ENCODE data around the gene STK4. TPM values are rescaled to one million over a fixed set of nuclear protein-coding genes. Genes with fewer than 3 reads are reported as not detected.

Gene STK4
- total RNA-seq, 1 donor from 2014 or later = 17.7 TPM

GRCh38 chr20:45087097-45087790 lies 120.9 kb downstream of the STK4 start:
- H3K9ac ChIP-seq (ENCODE audit: low read depth in 1 of 3, low read length in 3 of 3) = no peak overlapping the region
- no peaks in the 10 kb centered on the region for H3K36me3 ChIP-seq (ENCODE audit: control insufficient read depth in 3 of 3, insufficient read depth in 3 of 3, low read length in 3 of 3)
- no peak overlapping the region for H3K4me3 ChIP-seq (ENCODE audit: low read length in 3 of 3)
- peaks cover 0 to 2% (median 0%) of the 10 kb centered on the region in 3 donors for H3K9me3 ChIP-seq (ENCODE audit: control insufficient read depth in 3 of 3, low read length in 3 of 3)
- peaks cover 0 to 2% (median 0%) of the 10 kb centered on the region in 3 donors for H3K4me1 ChIP-seq (ENCODE audit: control insufficient read depth in 3 of 3, insufficient read depth in 3 of 3, low read length in 3 of 3)
- H3K27ac ChIP-seq (ENCODE audit: low read depth, low read length) = no peak overlapping the region
- no peaks in the 10 kb centered on the region for H3K27me3 ChIP-seq (ENCODE audit: control insufficient read depth in 3 of 3, insufficient read depth in 3 of 3, low read length in 3 of 3)

GRCh38 chr20:45087814-45088213 lies 121.5 kb downstream of the STK4 start:
- no peak overlapping the region for H3K4me3 ChIP-seq (ENCODE audit: low read length in 3 of 3)
- no peak overlapping the region for H3K27ac ChIP-seq (ENCODE audit: low read depth, low read length)
- H3K36me3 ChIP-seq (ENCODE audit: control insufficient read depth in 3 of 3, insufficient read depth in 3 of 3, low read length in 3 of 3) = no peaks in the 10 kb centered on the region
- H3K27me3 ChIP-seq (ENCODE audit: control insufficient read depth in 3 of 3, insufficient read depth in 3 of 3, low read length in 3 of 3) = no peaks in the 10 kb centered on the region
- peaks cover 0 to 2% (median 0%) of the 10 kb centered on the region in 3 donors for H3K4me1 ChIP-seq (ENCODE audit: control insufficient read depth in 3 of 3, insufficient read depth in 3 of 3, low read length in 3 of 3)
- peaks cover 0 to 2% (median 0%) of the 10 kb centered on the region in 3 donors for H3K9me3 ChIP-seq (ENCODE audit: control insufficient read depth in 3 of 3, low read length in 3 of 3)
- H3K9ac ChIP-seq (ENCODE audit: low read depth in 1 of 3, low read length in 3 of 3) = no peak overlapping the region

- H3K9ac ChIP-seq (ENCODE audit: low read depth in 1 of 3, low read length in 3 of 3) = no peak overlapping the region
- no peak overlapping the region for H3K4me3 ChIP-seq (ENCODE audit: low read length in 3 of 3)
- H3K36me3 ChIP-seq (ENCODE audit: control insufficient read depth in 3 of 3, insufficient read depth in 3 of 3, low read length in 3 of 3) = no peaks in the 10 kb centered on the region
- no peaks in the 10 kb centered on the region for H3K9me3 ChIP-seq (ENCODE audit: control insufficient read depth in 3 of 3, low read length in 3 of 3)
- no peaks in the 10 kb centered on the region for H3K27me3 ChIP-seq (ENCODE audit: control insufficient read depth in 3 of 3, insufficient read depth in 3 of 3, low read length in 3 of 3)
- no peak overlapping the region for H3K27ac ChIP-seq (ENCODE audit: low read depth, low read length)
- peaks cover 0 to 2% (median 0%) of the 10 kb centered on the region in 3 donors for H3K4me1 ChIP-seq (ENCODE audit: control insufficient read depth in 3 of 3, insufficient read depth in 3 of 3, low read length in 3 of 3)
Observed at GRCh38 chr20:45088247-45088646, 121.9 kb downstream of the STK4 start.

GRCh38 chr20:45090481-45090880 lies 124.2 kb downstream of the STK4 start:
- H3K9ac ChIP-seq (ENCODE audit: low read depth in 1 of 3, low read length in 3 of 3) = no peak overlapping the region
- H3K4me1 ChIP-seq (ENCODE audit: control insufficient read depth in 3 of 3, insufficient read depth in 3 of 3, low read length in 3 of 3) = peaks cover 0 to 2% (median 0%) of the 10 kb centered on the region in 3 donors
- H3K4me3 ChIP-seq (ENCODE audit: low read length in 3 of 3) = no peak overlapping the region
- H3K27ac ChIP-seq (ENCODE audit: low read depth, low read length) = no peak overlapping the region
- no peaks in the 10 kb centered on the region for H3K36me3 ChIP-seq (ENCODE audit: control insufficient read depth in 3 of 3, insufficient read depth in 3 of 3, low read length in 3 of 3)
- no peaks in the 10 kb centered on the region for H3K9me3 ChIP-seq (ENCODE audit: control insufficient read depth in 3 of 3, low read length in 3 of 3)
- peaks cover 0 to 4% (median 0%) of the 10 kb centered on the region in 3 donors for H3K27me3 ChIP-seq (ENCODE audit: control insufficient read depth in 3 of 3, insufficient read depth in 3 of 3, low read length in 3 of 3)

GRCh38 chr20:45091366-45091765 lies 125.1 kb downstream of the STK4 start:
- H3K4me3 ChIP-seq (ENCODE audit: low read length in 3 of 3) = no peak overlapping the region
- no peak overlapping the region for H3K9ac ChIP-seq (ENCODE audit: low read depth in 1 of 3, low read length in 3 of 3)
- no peak overlapping the region for H3K27ac ChIP-seq (ENCODE audit: low read depth, low read length)
- no peaks in the 10 kb centered on the region for H3K36me3 ChIP-seq (ENCODE audit: control insufficient read depth in 3 of 3, insufficient read depth in 3 of 3, low read length in 3 of 3)
- peaks cover 5 to 10% (median 6%) of the 10 kb centered on the region in 3 donors for H3K27me3 ChIP-seq (ENCODE audit: control insufficient read depth in 3 of 3, insufficient read depth in 3 of 3, low read length in 3 of 3)
- no peaks in the 10 kb centered on the region for H3K9me3 ChIP-seq (ENCODE audit: control insufficient read depth in 3 of 3, low read length in 3 of 3)
- peaks cover 0 to 2% (median 0%) of the 10 kb centered on the region in 3 donors for H3K4me1 ChIP-seq (ENCODE audit: control insufficient read depth in 3 of 3, insufficient read depth in 3 of 3, low read length in 3 of 3)

- no peak overlapping the region for H3K9ac ChIP-seq (ENCODE audit: low read depth in 1 of 3, low read length in 3 of 3)
- H3K4me3 ChIP-seq (ENCODE audit: low read length in 3 of 3) = no peak overlapping the region
- H3K9me3 ChIP-seq (ENCODE audit: control insufficient read depth in 3 of 3, low read length in 3 of 3) = no peaks in the 10 kb centered on the region
- H3K27ac ChIP-seq (ENCODE audit: low read depth, low read length) = no peak overlapping the region
- peaks cover 0 to 6% (median 0%) of the 10 kb centered on the region in 3 donors for H3K4me1 ChIP-seq (ENCODE audit: control insufficient read depth in 3 of 3, insufficient read depth in 3 of 3, low read length in 3 of 3)
- H3K27me3 ChIP-seq (ENCODE audit: control insufficient read depth in 3 of 3, insufficient read depth in 3 of 3, low read length in 3 of 3) = peaks cover 20 to 25% (median 20%) of the 10 kb centered on the region in 3 donors
- H3K36me3 ChIP-seq (ENCODE audit: control insufficient read depth in 3 of 3, insufficient read depth in 3 of 3, low read length in 3 of 3) = no peaks in the 10 kb centered on the region
Observed at GRCh38 chr20:45092898-45093297, 126.6 kb downstream of the STK4 start.

- no peaks in the 10 kb centered on the region for H3K36me3 ChIP-seq (ENCODE audit: control insufficient read depth in 3 of 3, insufficient read depth in 3 of 3, low read length in 3 of 3)
- H3K9me3 ChIP-seq (ENCODE audit: control insufficient read depth in 3 of 3, low read length in 3 of 3) = no peaks in the 10 kb centered on the region
- peaks cover 3 to 12% (median 4%) of the 10 kb centered on the region in 3 donors for H3K4me1 ChIP-seq (ENCODE audit: control insufficient read depth in 3 of 3, insufficient read depth in 3 of 3, low read length in 3 of 3)
- no peak overlapping the region for H3K4me3 ChIP-seq (ENCODE audit: low read length in 3 of 3)
- H3K9ac ChIP-seq (ENCODE audit: low read depth in 1 of 3, low read length in 3 of 3) = no peak overlapping the region
- H3K27me3 ChIP-seq (ENCODE audit: control insufficient read depth in 3 of 3, insufficient read depth in 3 of 3, low read length in 3 of 3) = peaks cover 33 to 38% (median 33%) of the 10 kb centered on the region in 3 donors
- no peak overlapping the region for H3K27ac ChIP-seq (ENCODE audit: low read depth, low read length)
Observed at GRCh38 chr20:45094201-45094600, 127.9 kb downstream of the STK4 start.

GRCh38 chr20:45094864-45095574 lies 128.7 kb downstream of the STK4 start:
- Histone ChIP-seq H3K4me3 (ENCODE audit: low read length in 3 of 3) (no peak overlapping the region), H3K4me1 (ENCODE audit: control insufficient read depth in 3 of 3, insufficient read depth in 3 of 3, low read length in 3 of 3) (peaks cover 3 to 12% (median 4%) of the 10 kb centered on the region in 3 donors), H3K36me3 (ENCODE audit: control insufficient read depth in 3 of 3, insufficient read depth in 3 of 3, low read length in 3 of 3) (no peaks in the 10 kb centered on the region), H3K9me3 (ENCODE audit: control insufficient read depth in 3 of 3, low read length in 3 of 3) (no peaks in the 10 kb centered on the region), H3K9ac (ENCODE audit: low read depth in 1 of 3, low read length in 3 of 3) (no peak overlapping the region), H3K27ac (ENCODE audit: low read depth, low read length) (no peak overlapping the region), H3K27me3 (ENCODE audit: control insufficient read depth in 3 of 3, insufficient read depth in 3 of 3, low read length in 3 of 3) (peaks cover 40 to 46% (median 42%) of the 10 kb centered on the region in 3 donors)

- Histone ChIP-seq H3K36me3 (ENCODE audit: control insufficient read depth in 3 of 3, insufficient read depth in 3 of 3, low read length in 3 of 3) (no peaks in the 10 kb centered on the region), H3K9ac (ENCODE audit: low read depth in 1 of 3, low read length in 3 of 3) (no peak overlapping the region), H3K27me3 (ENCODE audit: control insufficient read depth in 3 of 3, insufficient read depth in 3 of 3, low read length in 3 of 3) (peaks cover 46 to 54% (median 49%) of the 10 kb centered on the region in 3 donors)
Observed at GRCh38 chr20:45095805-45096238, 129.5 kb downstream of the STK4 start.

GRCh38 chr20:45096781-45097180 lies 130.5 kb downstream of the STK4 start:
- Histone ChIP-seq H3K4me3 (ENCODE audit: low read length in 3 of 3) (no peak overlapping the region), H3K9me3 (ENCODE audit: control insufficient read depth in 3 of 3, low read length in 3 of 3) (no peaks in the 10 kb centered on the region), H3K27ac (ENCODE audit: low read depth, low read length) (no peak overlapping the region), H3K9ac (ENCODE audit: low read depth in 1 of 3, low read length in 3 of 3) (no peak overlapping the region), H3K4me1 (ENCODE audit: control insufficient read depth in 3 of 3, insufficient read depth in 3 of 3, low read length in 3 of 3) (peaks cover 3 to 12% (median 4%) of the 10 kb centered on the region in 3 donors), H3K27me3 (ENCODE audit: control insufficient read depth in 3 of 3, insufficient read depth in 3 of 3, low read length in 3 of 3) (peaks cover 50 to 63% (median 58%) of the 10 kb centered on the region in 3 donors), H3K36me3 (ENCODE audit: control insufficient read depth in 3 of 3, insufficient read depth in 3 of 3, low read length in 3 of 3) (no peaks in the 10 kb centered on the region)

More at GRCh38 chr20:45095805-45096238, 129.5 kb downstream of the STK4 start:
- Histone ChIP-seq H3K4me1 (ENCODE audit: control insufficient read depth in 3 of 3, insufficient read depth in 3 of 3, low read length in 3 of 3) (peaks cover 3 to 12% (median 4%) of the 10 kb centered on the region in 3 donors), H3K27ac (ENCODE audit: low read depth, low read length) (no peak overlapping the region), H3K9me3 (ENCODE audit: control insufficient read depth in 3 of 3, low read length in 3 of 3) (no peaks in the 10 kb centered on the region), H3K4me3 (ENCODE audit: low read length in 3 of 3) (no peak overlapping the region)

Measured in skeletal muscle tissue (tissue), 4 donors.